Fibroblast of lung (primary cell): ENCODE results near the gene NEK10. TPM values are rescaled to one million over a fixed set of nuclear protein-coding genes. Genes with fewer than 3 reads are reported as not detected.

ENCODE experiments used
- DNase-seq, 2 donors: peaks; one replicate each; pipeline versions ENCODE4 v3.0.0 to v3.0.0-alpha.2; 2010; ENCODE audit warnings: low read depth in 2 of 2
- H2AFZ ChIP-seq: 2 replicates; pipeline ENCODE4 v1.5.1; 2012; ENCODE audit warnings: low read length, control low read depth, inconsistent platforms
- H3K27ac ChIP-seq: 2 replicates; pipeline ENCODE4 v1.5.1; 2011; ENCODE audit warnings: low read length, control low read depth; ENCODE audit not compliant: insufficient read depth
- H3K27me3 ChIP-seq: 2 replicates; pipeline ENCODE4 v1.5.1; 2011; ENCODE audit warnings: mild to moderate bottlenecking, low read length; ENCODE audit not compliant: control insufficient read depth, insufficient read depth
- H3K36me3 ChIP-seq: 2 replicates; pipeline ENCODE4 v1.5.1; 2011; ENCODE audit warnings: low read length; ENCODE audit not compliant: control insufficient read depth, insufficient read depth
- H3K4me1 ChIP-seq: 2 replicates; pipeline ENCODE4 v1.5.1; 2011; ENCODE audit warnings: low read length; ENCODE audit not compliant: control insufficient read depth, insufficient read depth; ENCODE audit errors: extremely low read depth
- H3K4me2 ChIP-seq: 2 replicates; pipeline ENCODE4 v1.5.1; 2011; ENCODE audit warnings: low read length, control low read depth; ENCODE audit not compliant: insufficient read depth; ENCODE audit errors: extremely low read depth
- H3K4me3 ChIP-seq, 4 experiments: fragments of 200-600 bp in 1 of 4; sonication (generic) in 1 of 4; replicated peaks in 1 of 4; 2 replicates each; pipeline ENCODE4 v1.5.1; 2011 to 2016; ENCODE audit warnings: low read length in 4 of 4, low read depth in 3 of 4, mild to moderate bottlenecking in 3 of 4, control low read depth in 2 of 4, inconsistent platforms in 1 of 4, mixed read lengths in 1 of 4; ENCODE audit not compliant: insufficient read depth in 1 of 4; ENCODE audit errors: control extremely low read depth in 1 of 4
- H3K79me2 ChIP-seq: 2 replicates; pipeline ENCODE4 v1.5.1; 2012; ENCODE audit warnings: mild to moderate bottlenecking, low read length, inconsistent platforms; ENCODE audit not compliant: control insufficient read depth, insufficient read depth
- H3K9ac ChIP-seq: 2 replicates; pipeline ENCODE4 v1.5.1; 2011; ENCODE audit warnings: mild to moderate bottlenecking, low read length, control low read depth; ENCODE audit not compliant: insufficient read depth
- H3K9me3 ChIP-seq: 2 replicates; pipeline ENCODE4 v1.5.1; 2012; ENCODE audit warnings: low read depth, low read length; ENCODE audit not compliant: control insufficient read depth, insufficient read depth
- H4K20me1 ChIP-seq: 2 replicates; pipeline ENCODE4 v1.5.1; 2011; ENCODE audit warnings: low read length; ENCODE audit not compliant: control insufficient read depth, insufficient read depth; ENCODE audit errors: extremely low read depth
- EZH2 ChIP-seq: IDR thresholded peaks from 2 replicates; pipeline ENCODE4 v1.5.1; 2012; ENCODE audit warnings: low read length, control low read depth, mild to moderate bottlenecking; ENCODE audit errors: missing control alignments
- polyA plus RNA-seq, 2 donors: library from polyadenylated mRNA; depleted of rRNA in 1 of 2; stranded (reverse) in 1 of 2; unstranded in 1 of 2; fragments of >200 nt; gene quantifications; 2 replicates each; pipeline ENCODE4 v1.2.1, GENCODE V29; 2011 to 2012; ENCODE audit warnings: missing spikeins in 1 of 2
- total RNA-seq: library from RNA; depleted of rRNA; stranded (reverse); fragments of >200 nt; gene quantifications from 2 replicates; pipeline ENCODE4 v1.2.1, GENCODE V29; 2014
- TF ChIP-seq, protein P1 (sequence below), 2 donors: IDR thresholded peaks in 1 of 2; conservative IDR thresholded peaks in 1 of 2; 1 replicate in 1 of 2; 2 replicates in 1 of 2; pipeline ENCODE4 v1.5.1; 2011 to 2012; ENCODE audit warnings: low read length in 2 of 2, control low read depth in 1 of 2, inconsistent platforms in 1 of 2, low read depth in 1 of 2, mild to moderate bottlenecking in 1 of 2

The NEK10 gene
- total and polyA plus RNA-seq, 2 donors (not counting 1 experiment from before 2014, with no cell fraction given) = 1.4 to 23.0 TPM

DNA sequence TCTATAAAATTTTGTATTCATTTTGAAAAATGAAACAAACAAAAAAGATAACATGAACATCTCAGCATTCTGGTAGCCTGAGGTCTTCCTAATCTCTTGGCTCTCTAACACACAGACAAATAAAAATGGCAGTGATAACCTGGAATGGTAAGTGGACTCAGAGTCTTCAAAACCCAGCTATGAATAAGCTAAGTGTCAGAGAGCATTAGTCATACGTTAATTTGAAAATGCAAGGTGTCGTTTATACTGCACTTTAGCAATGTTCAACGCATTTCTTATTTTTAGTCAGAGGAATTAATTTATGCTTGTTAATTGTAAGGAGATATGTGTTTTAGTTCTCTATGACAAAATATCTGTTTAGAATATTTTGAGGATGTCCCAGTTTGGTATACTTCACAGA lies 294.3 kb downstream of the NEK10 start:
- no peak overlapping the region for H3K4me3 ChIP-seq
- no peaks in the 10 kb centered on the region for H3K79me2 ChIP-seq
- no peaks in the 10 kb centered on the region for H3K36me3 ChIP-seq

DNA sequence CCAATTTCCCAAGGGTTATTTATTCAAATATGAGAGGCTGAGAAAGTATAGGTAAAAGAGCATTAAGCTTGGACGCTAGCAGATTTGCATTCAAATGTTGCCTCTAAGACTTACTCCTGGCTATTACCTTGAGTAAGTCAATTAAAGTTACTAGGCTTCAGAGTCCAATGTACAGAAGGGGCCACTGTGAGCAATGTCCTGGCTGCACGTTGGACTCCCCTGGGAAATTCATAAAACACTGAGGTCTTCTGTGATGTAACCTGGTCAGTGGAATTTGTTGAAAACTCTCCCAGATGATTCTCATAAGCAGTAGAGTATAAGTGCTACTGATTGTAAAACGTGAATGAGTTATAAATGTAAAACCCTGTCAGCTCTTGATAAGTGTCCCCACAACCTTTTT lies 295.3 kb downstream of the NEK10 start:
- no peak for TF ChIP-seq EZH2
- TF ChIP-seq, protein P1, sequence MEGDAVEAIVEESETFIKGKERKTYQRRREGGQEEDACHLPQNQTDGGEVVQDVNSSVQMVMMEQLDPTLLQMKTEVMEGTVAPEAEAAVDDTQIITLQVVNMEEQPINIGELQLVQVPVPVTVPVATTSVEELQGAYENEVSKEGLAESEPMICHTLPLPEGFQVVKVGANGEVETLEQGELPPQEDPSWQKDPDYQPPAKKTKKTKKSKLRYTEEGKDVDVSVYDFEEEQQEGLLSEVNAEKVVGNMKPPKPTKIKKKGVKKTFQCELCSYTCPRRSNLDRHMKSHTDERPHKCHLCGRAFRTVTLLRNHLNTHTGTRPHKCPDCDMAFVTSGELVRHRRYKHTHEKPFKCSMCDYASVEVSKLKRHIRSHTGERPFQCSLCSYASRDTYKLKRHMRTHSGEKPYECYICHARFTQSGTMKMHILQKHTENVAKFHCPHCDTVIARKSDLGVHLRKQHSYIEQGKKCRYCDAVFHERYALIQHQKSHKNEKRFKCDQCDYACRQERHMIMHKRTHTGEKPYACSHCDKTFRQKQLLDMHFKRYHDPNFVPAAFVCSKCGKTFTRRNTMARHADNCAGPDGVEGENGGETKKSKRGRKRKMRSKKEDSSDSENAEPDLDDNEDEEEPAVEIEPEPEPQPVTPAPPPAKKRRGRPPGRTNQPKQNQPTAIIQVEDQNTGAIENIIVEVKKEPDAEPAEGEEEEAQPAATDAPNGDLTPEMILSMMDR (conservative IDR thresholded peaks at IDR 0.05 in 1 of 2, IDR thresholded peaks at IDR 0.05 in 1 of 2; ENCODE audit: low read depth in 1 of 2, low read length in 2 of 2) = no peak
- no peak overlapping the region for H3K27ac ChIP-seq
- H3K4me3 ChIP-seq = no peak overlapping the region
- H3K79me2 ChIP-seq = no peaks in the 10 kb centered on the region
- H4K20me1 ChIP-seq = no peaks in the 10 kb centered on the region
- H3K4me1 ChIP-seq = no peaks in the 10 kb centered on the region
- no peak overlapping the region for H3K9ac ChIP-seq
- no peak for DNase-seq
- H3K27me3 ChIP-seq = no peaks in the 10 kb centered on the region
- H2AFZ ChIP-seq = no peak overlapping the region
- no peaks in the 10 kb centered on the region for H3K36me3 ChIP-seq
- no peak overlapping the region for H3K4me2 ChIP-seq
- H3K9me3 ChIP-seq = no peaks in the 10 kb centered on the region

More for the DNA sequence above, 294.3 kb downstream of the NEK10 start:
- H3K27me3 ChIP-seq = no peaks in the 10 kb centered on the region
- H3K9me3 ChIP-seq = no peaks in the 10 kb centered on the region
- no peak overlapping the region for H3K27ac ChIP-seq
- DNase-seq = no peak
- H3K4me1 ChIP-seq = no peaks in the 10 kb centered on the region
- H2AFZ ChIP-seq = no peak overlapping the region
- no peak overlapping the region for H3K4me2 ChIP-seq
- TF ChIP-seq, protein P1 (conservative IDR thresholded peaks at IDR 0.05 in 1 of 2, IDR thresholded peaks at IDR 0.05 in 1 of 2; ENCODE audit: low read depth in 1 of 2, low read length in 2 of 2) = no peak
- TF ChIP-seq EZH2 = no peak
- no peak overlapping the region for H3K9ac ChIP-seq
- H4K20me1 ChIP-seq = no peaks in the 10 kb centered on the region

DNA sequence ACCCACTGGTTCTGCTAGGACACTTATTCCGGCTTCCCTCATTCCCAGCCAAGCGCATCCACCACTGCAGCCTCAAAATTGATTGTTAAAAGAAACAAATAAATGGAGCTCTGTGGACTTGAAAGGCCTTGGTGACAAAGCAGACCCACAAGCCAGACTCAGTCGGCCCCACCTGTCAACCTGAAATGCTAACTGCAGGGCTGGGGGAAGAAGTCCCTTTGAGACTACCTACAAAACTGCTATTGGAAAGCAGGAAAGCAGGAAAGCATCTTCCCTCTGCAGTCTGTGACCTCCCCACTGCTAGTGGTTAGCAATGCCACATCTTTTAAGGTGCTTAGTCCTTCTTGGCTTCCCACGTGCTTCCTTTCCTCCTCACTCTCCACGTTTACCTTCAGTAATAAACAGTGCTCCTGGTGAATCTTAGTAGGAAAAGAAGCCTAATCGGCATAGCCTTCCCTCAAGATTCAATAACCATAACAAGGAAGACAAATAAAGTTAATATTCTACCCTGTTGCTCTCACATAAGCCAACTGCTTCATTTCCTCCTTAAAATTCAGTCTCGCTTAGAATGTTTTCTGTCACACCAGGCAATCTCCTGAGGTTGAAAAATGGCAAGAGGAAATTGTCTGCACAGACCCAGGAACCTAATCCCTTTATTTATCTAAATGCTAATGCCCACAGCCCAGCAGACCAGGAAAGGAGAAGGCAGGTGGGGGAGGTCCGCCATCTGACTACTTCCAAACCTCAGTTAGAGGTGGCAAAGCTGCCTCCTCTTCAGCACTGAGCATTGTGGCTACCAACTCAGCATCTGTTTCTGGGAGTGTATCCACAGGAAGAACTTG lies 296.2 kb downstream of the NEK10 start:
- TF ChIP-seq, protein P1 (conservative IDR thresholded peaks at IDR 0.05 in 1 of 2, IDR thresholded peaks at IDR 0.05 in 1 of 2; ENCODE audit: low read depth in 1 of 2, low read length in 2 of 2) = no peak
- no peak for TF ChIP-seq EZH2
- H3K4me2 ChIP-seq = no peak overlapping the region
- no peak overlapping the region for H3K27ac ChIP-seq
- H4K20me1 ChIP-seq = no peaks in the 10 kb centered on the region
- no peak overlapping the region for H2AFZ ChIP-seq
- no peak overlapping the region for H3K4me3 ChIP-seq
- no peak for DNase-seq
- no peaks in the 10 kb centered on the region for H3K9me3 ChIP-seq
- H3K36me3 ChIP-seq = no peaks in the 10 kb centered on the region
- H3K4me1 ChIP-seq = no peaks in the 10 kb centered on the region
- no peaks in the 10 kb centered on the region for H3K27me3 ChIP-seq
- H3K9ac ChIP-seq = no peak overlapping the region
- no peaks in the 10 kb centered on the region for H3K79me2 ChIP-seq
